Measurements from ENCODE around the gene ARHGEF11.

The ARHGEF11 gene

GRCh38 chr1:157047062-157047410 is 1.5 kb upstream of the ARHGEF11 start:
- DNase-seq (ENCODE audit: low read depth), result no peak

GRCh38 chr1:157044326-157044725 is 1.2 kb downstream of the ARHGEF11 start:
- no peak for DNase-seq (ENCODE audit: low read depth)

- DNase-seq (ENCODE audit: low read depth), result no peak
These were observed 1.9 kb downstream of the ARHGEF11 start for GRCh38 chr1:157043685-157044084.

GRCh38 chr1:157042846-157043245 is 2.7 kb downstream of the ARHGEF11 start:
- DNase-seq (ENCODE audit: low read depth), result no peak

GRCh38 chr1:157040802-157041201 is 4.7 kb downstream of the ARHGEF11 start:
- DNase-seq (ENCODE audit: low read depth), result no peak

GRCh38 chr1:157035121-157035520 is 10.4 kb downstream of the ARHGEF11 start:
- no peak for DNase-seq (ENCODE audit: low read depth)

- DNase-seq (ENCODE audit: low read depth), result no peak
These were observed 11.3 kb downstream of the ARHGEF11 start for GRCh38 chr1:157034137-157034800.

GRCh38 chr1:157033357-157033876 is 12.1 kb downstream of the ARHGEF11 start:
- no peak for DNase-seq (ENCODE audit: low read depth)

- DNase-seq (ENCODE audit: low read depth), result no peak
These were observed 13.2 kb downstream of the ARHGEF11 start for GRCh38 chr1:157032303-157032702.

- no peak for DNase-seq (ENCODE audit: low read depth)
These were observed 14.8 kb downstream of the ARHGEF11 start for GRCh38 chr1:157030728-157031127.

GRCh38 chr1:157028674-157029073 is 16.9 kb downstream of the ARHGEF11 start:
- no peak for DNase-seq (ENCODE audit: low read depth)

- DNase-seq (ENCODE audit: low read depth), result no peak
These were observed 19.7 kb downstream of the ARHGEF11 start for GRCh38 chr1:157025856-157026255.

- DNase-seq (ENCODE audit: low read depth), result no peak
These were observed 20.2 kb downstream of the ARHGEF11 start for GRCh38 chr1:157025385-157025784.

GRCh38 chr1:157021688-157022087 is 23.9 kb downstream of the ARHGEF11 start:
- DNase-seq (ENCODE audit: low read depth), result no peak

- no peak for DNase-seq (ENCODE audit: low read depth)
These were observed 26.1 kb downstream of the ARHGEF11 start for GRCh38 chr1:157019457-157019856.

GRCh38 chr1:157011845-157012244 is 33.7 kb downstream of the ARHGEF11 start:
- no peak for DNase-seq (ENCODE audit: low read depth)

- no peak for DNase-seq (ENCODE audit: low read depth)
These were observed 37.0 kb downstream of the ARHGEF11 start for GRCh38 chr1:157008502-157008901.

GRCh38 chr1:157007306-157007705 is 38.2 kb downstream of the ARHGEF11 start:
- no peak for DNase-seq (ENCODE audit: low read depth)

- DNase-seq (ENCODE audit: low read depth), result no peak
These were observed 38.9 kb downstream of the ARHGEF11 start for GRCh38 chr1:157006676-157007075.

- DNase-seq (ENCODE audit: low read depth), result no peak
These were observed 39.6 kb downstream of the ARHGEF11 start for GRCh38 chr1:157005965-157006364.

- DNase-seq (ENCODE audit: low read depth), result no peak
These were observed 40.7 kb downstream of the ARHGEF11 start for GRCh38 chr1:157004806-157005205.

- no peak for DNase-seq (ENCODE audit: low read depth)
These were observed 41.2 kb downstream of the ARHGEF11 start for GRCh38 chr1:157004327-157004726.

GRCh38 chr1:157001304-157001703 is 44.2 kb downstream of the ARHGEF11 start:
- DNase-seq (ENCODE audit: low read depth), result no peak

GRCh38 chr1:157000686-157001085 is 44.9 kb downstream of the ARHGEF11 start:
- DNase-seq (ENCODE audit: low read depth), result no peak
